HepG2 (cell line): ENCODE results near the gene WDR82. TPM values are rescaled to one million over a fixed set of nuclear protein-coding genes. Genes with fewer than 3 reads are reported as not detected.

Source experiments
- ATF3 ChIP-seq: sonication (generic); formaldehyde crosslinking; IDR thresholded peaks from 2 replicates; pipeline ENCODE4 v1.4.0; 2020; ENCODE audit warnings: missing genetic modification reagents
- DPF2 ChIP-seq: sonication (generic); formaldehyde crosslinking; IDR thresholded peaks from 2 replicates; pipeline ENCODE4 v1.4.0; 2020; ENCODE audit warnings: mild to moderate bottlenecking, low read depth, missing genetic modification reagents, borderline replicate concordance
- JARID2 ChIP-seq: sonication (generic); formaldehyde crosslinking; IDR thresholded peaks from 2 replicates; pipeline ENCODE4 v1.8.1; 2023; ENCODE audit warnings: missing genetic modification reagents, inconsistent platforms; ENCODE audit not compliant: insufficient replicate concordance
- KIAA2018 ChIP-seq: sonication (generic); formaldehyde crosslinking; IDR thresholded peaks from 2 replicates; pipeline ENCODE4 v1.5.0; 2020; ENCODE audit warnings: mild to moderate bottlenecking, missing genetic modification reagents, borderline replicate concordance
- KLF12 ChIP-seq: sonication (generic); formaldehyde crosslinking; IDR thresholded peaks from 2 replicates; pipeline ENCODE4 v1.4.0; 2020; ENCODE audit warnings: missing genetic modification reagents, borderline replicate concordance
- MEIS2 ChIP-seq: sonication (generic); formaldehyde crosslinking; IDR thresholded peaks from 2 replicates; pipeline ENCODE4 v1.9.0; 2021; ENCODE audit warnings: mild to moderate bottlenecking, missing genetic modification reagents
- MTERF4 ChIP-seq: sonication (generic); formaldehyde crosslinking; IDR thresholded peaks from 2 replicates; pipeline ENCODE4 v1.8.0; 2023; ENCODE audit warnings: mild to moderate bottlenecking, missing genetic modification reagents
- MXD1 ChIP-seq: sonication (generic); formaldehyde crosslinking; IDR thresholded peaks from 2 replicates; pipeline ENCODE4 v1.4.0; 2020; ENCODE audit warnings: mild to moderate bottlenecking, missing genetic modification reagents
- NFKBIZ ChIP-seq: IDR thresholded peaks from 2 replicates; pipeline ENCODE4 v1.6.1; 2018; ENCODE audit warnings: missing genetic modification reagents, missing compliant biosample characterization
- PHF21A ChIP-seq: sonication (generic); formaldehyde crosslinking; IDR thresholded peaks from 2 replicates; pipeline ENCODE4 v1.5.0; 2020; ENCODE audit warnings: mild to moderate bottlenecking, missing genetic modification reagents
- PRMT3 ChIP-seq: sonication (generic); formaldehyde crosslinking; IDR thresholded peaks from 2 replicates; pipeline ENCODE4 v1.8.1; 2022; ENCODE audit warnings: low read depth, mild to moderate bottlenecking, moderate library complexity, missing genetic modification reagents, borderline replicate concordance
- RAD21 ChIP-seq: fragments of 450-650 bp; formaldehyde crosslinking; IDR thresholded peaks from 2 replicates; pipeline ENCODE4 v1.5.0; 2020; ENCODE audit warnings: mild to moderate bottlenecking
- UBTF ChIP-seq: sonication (generic); formaldehyde crosslinking; IDR thresholded peaks from 2 replicates; pipeline ENCODE4 v1.4.0; 2020; ENCODE audit warnings: mild to moderate bottlenecking, missing genetic modification reagents
- ZNF556 ChIP-seq: sonication (generic); formaldehyde crosslinking; IDR thresholded peaks from 2 replicates; pipeline ENCODE4 v1.4.0; 2020; ENCODE audit warnings: mild to moderate bottlenecking, missing genetic modification reagents, borderline replicate concordance
- ZNF740 ChIP-seq: sonication (generic); formaldehyde crosslinking; IDR thresholded peaks from 2 replicates; pipeline ENCODE4 v1.4.0; 2020; ENCODE audit warnings: missing genetic modification reagents
- ZNF792 ChIP-seq: IDR thresholded peaks from 2 replicates; pipeline ENCODE4 v1.6.1; 2016
- polyA plus RNA-seq, 8 experiments: library from polyadenylated mRNA; depleted of rRNA in 3 of 8; stranded (reverse) in 7 of 8; unstranded in 1 of 8; fragments of >200 nt; fragmentation: Illumina TruSeq in 4 of 8; extraction: Trizol in 4 of 8; gene quantifications; 2 replicates each; pipeline versions ENCODE4 v1.2.1 to v1.2.3, GENCODE V29; 2011 to 2016; ENCODE audit warnings: low read depth in 4 of 8, missing spikeins in 1 of 8, mixed read lengths in 1 of 8; ENCODE audit not compliant: insufficient read depth in 1 of 8
- total RNA-seq, 5 experiments: library from RNA; depleted of rRNA; stranded (reverse); fragments of >200 nt; fragmentation: Illumina TruSeq; extraction: Trizol; gene quantifications; 2 replicates each; pipeline ENCODE4 v1.2.3, GENCODE V29; 2016; ENCODE audit warnings: low read depth in 1 of 5

WDR82 gene
- total and polyA plus RNA-seq, 2 of the 13 experiments (the other 11 are each of a cell fraction or from before 2014, with no cell fraction given): 39.1 to 59.5 TPM

- peak; percentile 46 for TF ChIP-seq UBTF (CRISPR knock-in tag)
- no peak for TF ChIP-seq PHF21A (CRISPR knock-in tag)
- TF ChIP-seq ZNF556 (CRISPR knock-in tag): peak; percentile 46; the same call in 1 of the 2 replicates
- TF ChIP-seq JARID2 (CRISPR knock-in tag): no peak
- no peak for TF ChIP-seq DPF2 (CRISPR knock-in tag)
- peak; percentile 88 for TF ChIP-seq RAD21 (CRISPR knock-in tag)
- TF ChIP-seq ATF3: no peak
- TF ChIP-seq MTERF4 (CRISPR knock-in tag): no peak
- no peak for TF ChIP-seq KIAA2018
- no peak for TF ChIP-seq KLF12 (CRISPR knock-in tag)
- TF ChIP-seq MEIS2: no peak
- no peak for TF ChIP-seq PRMT3 (CRISPR knock-in tag)
- no peak for TF ChIP-seq NFKBIZ (CRISPR knock-in tag)
- TF ChIP-seq ZNF740 (CRISPR knock-in tag): no peak
- TF ChIP-seq ZNF792 (CRISPR knock-in tag): no peak
- TF ChIP-seq MXD1: no peak
Observed at GRCh38 chr3:52231502-52232278, 46.8 kb downstream of the WDR82 start (continued).
